Measurements from ENCODE around the gene LRP1B. TPM values are rescaled to one million over a fixed set of nuclear protein-coding genes. Genes with fewer than 3 reads are reported as not detected.

The LRP1B gene
- total and polyA plus RNA-seq, 2 experiments from 2014 or later, result not detected

- Histone ChIP-seq H3K36me3 (ENCODE audit: low read depth) (no peaks in the 10 kb centered on the region), H4K20me1 (ENCODE audit: insufficient read depth) (no peaks in the 10 kb centered on the region), H3K27ac (no peak overlapping the region), H3K79me2 (ENCODE audit: insufficient read depth) (no peaks in the 10 kb centered on the region), H3K9me3 (ENCODE audit: low read depth) (no peaks in the 10 kb centered on the region), H3F3A (ENCODE audit: insufficient read depth) (no peaks in the 10 kb centered on the region), H2AFZ (no peak overlapping the region), H3K9ac (no peak overlapping the region), H3K9me2 (ENCODE audit: insufficient read depth) (no peaks in the 10 kb centered on the region), H3K4me2 (ENCODE audit: unreplicated experiment) (no peak overlapping the region), H3K4me1 (ENCODE audit: insufficient read depth) (no peaks in the 10 kb centered on the region), H3K4me3 (no peak overlapping the region), H3K27me3 (replicated peaks; ENCODE audit: insufficient read depth) (no peaks in the 10 kb centered on the region)
- WGBS, 2 experiments (ENCODE audit: low coverage in 1 of 2, low lambda C conversion rate in 2 of 2, missing lambda C conversion rate in 2 of 2), result 71 to 82% methylated on average over 2 of the region's 2 CpGs
- TF ChIP-seq EZH2phosphoT487 (IDR thresholded peaks at IDR 0.05; ENCODE audit: insufficient read depth, low read depth) (no peak), EZH2 (IDR thresholded peaks at IDR 0.05; ENCODE audit: insufficient read depth, poor library complexity, severe bottlenecking) (no peak)
- in situ Hi-C loops (cut with MboI), result no loop called here
- DNase-seq, result no peak
Measured at GRCh38 chr2:142012797-142013196, 118.0 kb downstream of the LRP1B start.

GRCh38 chr2:142010477-142011270, 120.1 kb downstream of the LRP1B start:
- Histone ChIP-seq H3K27me3 (replicated peaks; ENCODE audit: insufficient read depth) (no peaks in the 10 kb centered on the region), H3F3A (ENCODE audit: insufficient read depth) (no peaks in the 10 kb centered on the region), H3K9me3 (ENCODE audit: low read depth) (no peaks in the 10 kb centered on the region), H3K4me3 (no peak overlapping the region), H4K20me1 (ENCODE audit: insufficient read depth) (no peaks in the 10 kb centered on the region), H2AFZ (no peak overlapping the region), H3K36me3 (ENCODE audit: low read depth) (no peaks in the 10 kb centered on the region), H3K9me2 (ENCODE audit: insufficient read depth) (no peaks in the 10 kb centered on the region), H3K9ac (no peak overlapping the region), H3K79me2 (ENCODE audit: insufficient read depth) (no peaks in the 10 kb centered on the region), H3K4me2 (ENCODE audit: unreplicated experiment) (no peak overlapping the region), H3K27ac (no peak overlapping the region), H3K4me1 (ENCODE audit: insufficient read depth) (no peaks in the 10 kb centered on the region)
- no peak for TF ChIP-seq EZH2 (IDR thresholded peaks at IDR 0.05; ENCODE audit: insufficient read depth, poor library complexity, severe bottlenecking)
- no peak for TF ChIP-seq EZH2phosphoT487 (IDR thresholded peaks at IDR 0.05; ENCODE audit: insufficient read depth, low read depth)
- DNase-seq, result peak; percentile 14
- WGBS, 2 experiments (ENCODE audit: low coverage in 1 of 2, low lambda C conversion rate in 2 of 2, missing lambda C conversion rate in 2 of 2), result 61 to 71% methylated on average over 6 to 11 of the region's 11 CpGs
- in situ Hi-C loops (cut with MboI), result no loop called here

- H3K36me3 ChIP-seq (ENCODE audit: low read depth), result no peaks in the 10 kb centered on the region
- H3F3A ChIP-seq (ENCODE audit: insufficient read depth), result no peaks in the 10 kb centered on the region
- H3K9ac ChIP-seq, result no peak overlapping the region
- H2AFZ ChIP-seq, result no peak overlapping the region
- H3K27ac ChIP-seq, result no peak overlapping the region
- H3K27me3 ChIP-seq (replicated peaks; ENCODE audit: insufficient read depth), result no peaks in the 10 kb centered on the region
- H4K20me1 ChIP-seq (ENCODE audit: insufficient read depth), result no peaks in the 10 kb centered on the region
- no peaks in the 10 kb centered on the region for H3K4me1 ChIP-seq (ENCODE audit: insufficient read depth)
- H3K79me2 ChIP-seq (ENCODE audit: insufficient read depth), result no peaks in the 10 kb centered on the region
- H3K9me3 ChIP-seq (ENCODE audit: low read depth), result no peaks in the 10 kb centered on the region
- DNase-seq, result peak; percentile 37
- H3K4me3 ChIP-seq, result no peak overlapping the region
- no peak overlapping the region for H3K4me2 ChIP-seq (ENCODE audit: unreplicated experiment)
- in situ Hi-C loops (cut with MboI), result no loop called here
- H3K9me2 ChIP-seq (ENCODE audit: insufficient read depth), result no peaks in the 10 kb centered on the region
- TF ChIP-seq EZH2phosphoT487 (IDR thresholded peaks at IDR 0.05; ENCODE audit: insufficient read depth, low read depth), result no peak
- no peak for TF ChIP-seq EZH2 (IDR thresholded peaks at IDR 0.05; ENCODE audit: insufficient read depth, poor library complexity, severe bottlenecking)
- 12 to 17% methylated on average over 4 of the region's 4 CpGs for WGBS, 2 experiments (ENCODE audit: low coverage in 1 of 2, low lambda C conversion rate in 2 of 2, missing lambda C conversion rate in 2 of 2)
Measured at GRCh38 chr2:142008135-142008744, 122.6 kb downstream of the LRP1B start.

- no peak overlapping the region for H3K4me3 ChIP-seq
- H3K79me2 ChIP-seq (ENCODE audit: insufficient read depth), result no peaks in the 10 kb centered on the region
- H3K36me3 ChIP-seq (ENCODE audit: low read depth), result no peaks in the 10 kb centered on the region
- DNase-seq, result no peak
- H3K27me3 ChIP-seq (replicated peaks; ENCODE audit: insufficient read depth), result no peaks in the 10 kb centered on the region
- H3K4me2 ChIP-seq (ENCODE audit: unreplicated experiment), result no peak overlapping the region
- H3F3A ChIP-seq (ENCODE audit: insufficient read depth), result no peaks in the 10 kb centered on the region
- no peaks in the 10 kb centered on the region for H3K9me3 ChIP-seq (ENCODE audit: low read depth)
- in situ Hi-C loops (cut with MboI), result no loop called here
- 80% methylated on average over 4 of the region's 4 CpGs for WGBS, 2 experiments (ENCODE audit: low coverage in 1 of 2, low lambda C conversion rate in 2 of 2, missing lambda C conversion rate in 2 of 2)
- H3K9ac ChIP-seq, result no peak overlapping the region
- no peaks in the 10 kb centered on the region for H3K4me1 ChIP-seq (ENCODE audit: insufficient read depth)
- TF ChIP-seq EZH2 (IDR thresholded peaks at IDR 0.05; ENCODE audit: insufficient read depth, poor library complexity, severe bottlenecking), result no peak
- no peak for TF ChIP-seq EZH2phosphoT487 (IDR thresholded peaks at IDR 0.05; ENCODE audit: insufficient read depth, low read depth)
- no peak overlapping the region for H2AFZ ChIP-seq
- H3K9me2 ChIP-seq (ENCODE audit: insufficient read depth), result no peaks in the 10 kb centered on the region
- no peak overlapping the region for H3K27ac ChIP-seq
- no peaks in the 10 kb centered on the region for H4K20me1 ChIP-seq (ENCODE audit: insufficient read depth)
Measured at GRCh38 chr2:141994066-141994465, 136.8 kb downstream of the LRP1B start.
